ENCODE results near the gene TPI1.

- TF ChIP-seq EZH2 (IDR thresholded peaks at IDR 0.05) (no peak), POLR2AphosphoS5 (IDR thresholded peaks at IDR 0.05; ENCODE audit: borderline replicate concordance, low read depth, low read length) (no peak)
Measured at GRCh38 chr12:6887460-6887859, 20.1 kb downstream of the TPI1 start.

Data from SK-N-MC (cell line).